ENCODE data around the gene MAP3K5.
"Not testable (repeated sequence)": the region's sequence is repeated elsewhere in the genome, so short reads cannot be mapped to it uniquely, and the experiment has no call there.

Gene MAP3K5

DNA sequence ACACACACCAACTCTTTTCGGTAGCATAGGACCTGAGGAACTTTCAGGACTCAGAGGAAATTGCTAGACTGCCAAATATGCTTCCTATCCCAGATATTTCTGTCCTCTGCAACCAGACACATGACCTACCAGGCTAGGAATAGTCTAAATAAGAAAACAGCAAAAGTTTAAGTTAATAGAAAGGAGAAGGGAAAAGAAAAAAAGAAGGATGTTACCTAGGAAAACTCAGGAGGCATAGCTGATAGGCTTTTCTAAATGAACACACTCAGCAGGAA, 74.6 kb downstream of the MAP3K5 start:
- no peak for DNase-seq

DNA sequence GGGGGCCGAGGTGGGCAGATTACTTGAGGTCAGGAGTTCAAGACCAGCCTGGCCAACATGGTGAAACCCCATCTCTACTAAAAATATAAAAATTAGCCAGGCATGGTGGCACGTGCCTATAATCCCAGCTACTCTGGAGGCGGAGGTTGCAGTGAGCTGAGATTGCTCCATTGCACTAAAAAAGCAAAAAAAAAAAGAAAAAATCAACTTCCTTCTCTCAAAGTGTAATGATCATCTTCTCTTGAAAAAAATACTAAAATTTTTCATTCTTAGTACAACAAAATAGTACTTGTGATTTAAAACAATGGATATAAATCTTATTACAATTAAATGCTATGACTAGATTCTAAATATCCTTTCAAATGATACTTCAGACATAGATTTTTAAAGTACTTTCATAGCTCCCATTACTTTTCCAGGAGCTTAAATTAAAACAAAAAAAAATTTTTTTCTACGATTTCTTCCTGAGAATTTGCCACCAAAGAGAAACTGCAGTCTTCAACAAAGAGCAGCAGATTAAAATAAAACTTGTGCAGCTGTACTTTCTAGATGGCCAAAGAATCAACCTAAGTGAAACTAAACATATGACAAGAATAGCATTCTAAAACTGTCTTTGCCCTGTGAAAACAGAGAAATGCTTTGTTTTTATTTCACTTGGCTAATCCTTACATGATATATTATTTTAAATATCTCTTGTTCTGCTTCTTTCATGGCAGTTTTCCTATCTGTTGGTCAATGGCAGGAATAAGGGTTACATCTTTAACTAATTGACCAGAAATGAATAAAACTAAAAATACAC, 75.2 kb downstream of the MAP3K5 start:
- no peak for DNase-seq

DNA sequence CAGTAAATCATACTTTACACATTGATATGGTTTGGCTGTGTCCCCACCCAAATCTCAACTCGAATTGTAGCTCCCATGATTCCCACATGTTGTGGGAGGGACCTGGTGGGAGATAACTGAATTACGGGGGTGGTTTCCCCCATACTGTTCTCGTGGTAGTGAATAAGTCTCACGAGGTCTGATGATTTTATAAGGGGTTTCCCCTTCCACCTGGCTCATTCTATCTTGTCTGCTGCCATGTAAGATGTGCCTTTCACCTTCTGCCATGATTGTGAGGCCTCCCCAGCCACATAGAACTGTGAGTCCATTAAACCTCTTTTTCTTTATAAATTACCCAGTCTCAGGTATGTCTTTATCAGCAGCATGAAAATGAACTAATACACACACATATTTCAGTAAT, 79.6 kb downstream of the MAP3K5 start:
- not testable (repeated sequence) for DNase-seq

DNA sequence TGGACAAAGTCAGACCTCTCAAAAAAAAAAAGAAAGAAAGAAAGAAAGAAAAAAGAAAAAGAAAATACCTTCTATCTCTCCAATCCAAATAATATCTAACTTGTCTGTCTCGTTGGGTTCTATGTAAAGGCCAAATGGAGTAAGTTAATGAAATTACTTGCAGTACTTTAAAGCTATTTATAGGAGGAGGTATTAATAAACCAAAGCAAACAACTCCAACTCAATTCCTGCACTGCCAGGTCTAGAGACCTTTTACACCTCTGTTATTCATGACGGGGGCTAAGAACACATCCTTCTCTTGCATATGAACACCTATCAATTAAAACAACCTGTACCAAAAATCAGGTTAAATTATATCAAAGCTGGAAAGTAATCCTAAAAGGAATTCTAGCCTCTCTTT, 80.6 kb downstream of the MAP3K5 start:
- no peak for DNase-seq

DNA sequence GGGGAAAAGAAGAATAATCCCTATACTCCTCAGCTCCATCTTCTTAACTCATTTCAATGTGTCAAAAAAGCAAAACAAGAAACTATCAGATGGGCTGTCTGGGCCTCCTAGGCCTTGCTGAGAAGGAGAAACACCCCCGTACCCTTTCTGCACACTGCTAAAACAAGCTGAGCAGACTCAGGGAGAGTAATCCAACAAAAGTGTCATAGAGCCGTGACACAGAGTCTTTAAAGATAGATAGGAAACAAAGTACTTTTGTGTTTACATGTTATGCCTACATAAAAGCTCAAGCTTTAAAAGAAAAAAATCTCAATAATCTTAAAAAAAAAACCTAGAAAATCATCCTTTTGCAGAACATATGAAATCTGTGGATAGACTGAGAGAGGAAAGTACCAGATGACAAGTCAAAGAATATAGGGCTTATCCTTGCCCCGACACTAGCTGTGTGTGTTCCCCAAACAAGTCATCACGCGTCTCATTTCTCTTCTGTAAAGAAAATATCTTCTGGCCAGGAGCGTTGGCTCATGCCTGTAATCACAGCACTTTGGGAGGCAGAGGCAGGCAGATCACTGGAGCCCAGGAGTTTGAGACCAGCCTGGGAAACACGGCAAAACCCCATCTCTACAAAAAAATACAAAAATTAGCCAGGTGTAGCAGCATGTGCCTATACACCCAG, 81.3 kb downstream of the MAP3K5 start:
- no peak for DNase-seq

DNA sequence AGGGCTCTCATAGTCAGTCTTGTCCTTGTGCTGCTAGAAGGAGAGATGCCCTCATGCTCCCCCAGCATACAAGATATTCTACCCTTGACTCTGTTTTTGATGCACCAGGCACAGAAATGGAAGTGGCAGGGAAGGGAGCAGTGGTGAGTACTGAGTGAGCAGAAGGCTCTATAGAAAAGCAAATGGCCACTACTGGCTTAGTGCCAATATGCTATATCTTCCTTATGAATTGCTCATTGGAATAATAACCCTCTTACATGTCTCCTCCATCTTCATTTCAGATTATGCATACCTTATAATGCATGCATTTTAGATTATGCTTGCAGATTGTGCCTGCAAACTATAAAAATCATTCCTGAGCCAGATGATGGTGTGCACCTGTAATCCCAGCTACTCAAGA, 82.8 kb downstream of the MAP3K5 start:
- DNase-seq, result no peak

DNA sequence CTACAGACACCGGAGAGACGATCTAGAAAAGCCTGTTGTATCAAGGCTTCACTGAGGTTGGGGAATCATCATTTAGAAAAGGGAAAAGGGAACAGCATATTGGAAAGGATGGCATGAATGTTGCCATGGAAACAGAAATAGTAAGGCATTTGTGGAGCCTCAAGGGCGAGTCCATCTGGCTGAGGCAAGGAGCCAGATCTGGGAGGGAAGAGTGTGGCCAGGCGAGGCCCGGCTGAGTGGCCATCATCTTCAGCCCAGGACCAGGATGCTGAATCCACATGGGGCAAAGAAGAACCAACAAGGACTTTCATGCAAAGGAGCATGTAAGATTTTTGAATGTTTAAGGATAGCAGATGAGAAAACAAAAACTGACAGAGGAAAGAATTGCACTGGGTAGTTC, 85.8 kb downstream of the MAP3K5 start:
- DNase-seq, result no peak

DNA sequence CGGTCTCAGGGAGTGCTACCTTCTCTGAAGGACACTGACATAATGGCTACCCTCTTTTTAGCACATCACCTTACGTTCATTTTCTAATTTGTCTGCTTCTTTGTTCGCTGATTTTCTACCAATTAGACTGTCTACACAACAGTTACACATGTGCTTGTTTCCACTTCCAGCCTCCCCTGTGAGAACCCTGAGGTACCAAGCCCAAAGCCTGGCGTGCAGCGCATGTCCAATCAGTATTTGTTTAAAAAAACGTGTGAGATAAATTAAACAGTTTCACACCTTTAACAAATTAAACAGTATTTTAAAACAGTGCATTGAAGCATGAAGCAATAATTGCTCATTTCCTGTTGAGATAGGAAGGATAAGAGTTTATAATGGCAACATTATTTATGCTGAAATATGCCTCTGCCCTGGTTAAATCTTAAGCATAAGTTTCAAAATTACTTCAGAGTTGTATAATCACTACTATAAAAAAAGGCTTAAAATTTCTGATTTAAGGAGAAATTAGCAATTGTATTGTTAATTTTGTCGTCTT, 88.9 kb downstream of the MAP3K5 start:
- no peak for DNase-seq

DNA sequence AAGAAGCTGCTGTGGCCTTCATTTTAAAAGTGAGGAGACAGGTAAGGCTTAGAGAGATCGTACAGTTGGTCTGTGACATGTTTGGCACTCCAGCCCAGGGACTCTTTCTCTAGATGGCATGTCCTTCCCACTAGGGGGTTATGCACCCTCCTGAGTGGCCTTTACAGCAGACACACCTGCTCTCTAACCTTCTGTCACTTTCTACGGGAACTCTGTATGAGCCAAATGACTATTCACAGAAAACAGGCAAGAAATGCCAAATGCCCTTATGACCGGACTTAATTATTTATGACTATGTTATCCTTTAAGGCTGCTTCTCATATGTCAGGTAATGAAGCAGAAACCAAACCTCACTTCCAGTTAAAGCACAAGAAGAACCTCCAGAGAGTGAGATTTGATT, 91.2 kb downstream of the MAP3K5 start:
- DNase-seq, result no peak

DNA sequence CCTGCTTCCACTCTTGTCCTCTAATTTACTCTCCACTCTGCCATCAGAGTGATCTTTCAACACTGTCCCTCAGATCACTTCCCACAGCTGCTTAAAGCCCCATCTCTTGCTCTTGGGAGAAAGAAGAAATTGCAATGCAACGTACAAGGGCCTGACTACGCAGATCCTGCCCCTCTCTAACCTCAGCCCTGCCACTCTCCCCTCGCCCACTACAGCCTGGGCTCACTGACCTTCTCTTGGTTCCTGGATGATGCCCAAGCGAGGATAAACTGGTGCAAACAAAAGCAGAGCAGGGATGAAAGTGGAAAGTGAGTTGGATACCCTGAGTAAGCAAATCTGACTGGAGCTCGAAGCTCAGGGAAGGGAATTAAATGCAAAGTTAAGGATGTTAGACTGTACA, 92.9 kb downstream of the MAP3K5 start:
- no peak for DNase-seq

DNA sequence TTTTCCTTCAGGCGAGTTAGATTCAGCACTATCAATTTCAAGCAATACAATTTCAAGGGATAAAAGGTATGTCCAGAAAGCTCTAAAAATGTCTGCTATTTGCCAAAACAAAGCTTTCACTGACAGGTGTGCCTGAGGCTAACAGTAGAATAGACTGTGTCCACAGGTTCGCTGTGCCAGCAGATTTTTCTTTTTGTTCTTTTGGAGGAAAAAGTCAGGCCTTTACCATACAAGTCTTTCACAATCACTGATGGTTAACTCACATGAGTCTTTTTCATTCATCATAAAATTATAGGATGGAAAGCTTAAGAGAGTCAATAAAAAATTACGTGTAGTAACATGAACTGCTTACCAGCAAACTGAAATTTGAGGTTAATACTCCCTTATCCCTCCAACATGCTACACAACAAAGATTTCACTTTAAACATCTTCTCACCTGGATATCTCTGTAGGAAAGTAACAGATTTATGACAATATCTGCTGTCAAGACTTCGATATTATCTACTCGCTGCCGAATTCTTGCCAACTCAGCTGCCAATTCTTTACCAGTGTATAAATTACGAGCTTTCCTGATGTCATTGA, 95.4 kb downstream of the MAP3K5 start:
- no peak for DNase-seq

DNA sequence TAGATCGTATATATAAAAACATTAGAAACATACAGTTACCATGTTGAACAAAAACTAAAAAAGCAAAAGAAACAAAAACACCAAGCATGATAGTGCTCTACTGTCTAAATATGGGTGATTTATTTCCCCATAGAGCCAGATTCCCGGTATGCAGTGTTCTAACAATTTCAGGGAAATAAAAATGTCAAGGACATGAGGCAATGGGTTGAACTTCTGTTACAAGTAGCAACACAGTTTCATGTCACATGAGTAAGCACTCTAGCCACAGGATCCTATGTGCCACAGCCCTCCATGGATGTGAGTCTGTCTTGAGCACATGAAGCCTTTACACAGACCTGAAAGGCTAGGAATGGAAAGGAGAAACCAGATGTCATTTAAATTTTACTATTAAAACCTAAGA, 96.0 kb downstream of the MAP3K5 start:
- no peak for DNase-seq

DNA sequence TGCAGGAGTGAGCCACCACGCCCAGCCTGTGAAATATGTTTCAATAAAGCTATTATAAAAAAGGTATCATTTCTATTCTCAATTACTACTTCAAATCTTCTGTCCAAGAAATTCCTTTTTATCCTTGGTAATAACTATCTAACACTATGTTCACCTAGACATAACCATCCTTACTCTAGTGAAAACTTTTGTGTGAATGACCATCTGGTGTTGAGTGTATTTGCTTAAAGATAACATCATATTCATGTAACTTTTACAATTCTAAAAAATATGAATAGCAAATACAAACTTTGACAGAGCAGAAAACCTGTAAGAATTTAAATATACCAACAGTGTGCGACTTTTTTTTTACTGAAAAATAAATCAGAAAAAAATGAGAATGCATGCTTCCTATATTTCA, 96.9 kb downstream of the MAP3K5 start:
- DNase-seq, result no peak

DNA sequence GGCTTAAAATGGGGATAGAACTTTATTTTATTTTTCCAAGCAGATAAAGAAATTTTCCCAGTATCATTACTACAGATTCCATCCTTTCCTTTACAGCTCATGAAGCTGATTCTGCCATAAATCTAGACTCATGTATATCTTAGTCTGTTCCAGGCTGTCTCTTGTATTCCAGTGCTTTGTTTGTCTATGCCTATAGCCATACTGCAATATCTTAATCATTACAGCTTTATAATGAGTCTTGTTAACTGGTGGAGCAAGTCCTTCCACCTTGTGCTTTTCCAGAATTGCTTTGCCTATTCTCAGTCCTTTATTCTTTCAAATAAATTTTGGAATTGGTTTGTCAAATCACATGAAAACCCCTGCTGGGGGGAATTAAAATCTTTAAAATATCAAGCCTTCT, 99.2 kb downstream of the MAP3K5 start:
- DNase-seq, result no peak

DNA sequence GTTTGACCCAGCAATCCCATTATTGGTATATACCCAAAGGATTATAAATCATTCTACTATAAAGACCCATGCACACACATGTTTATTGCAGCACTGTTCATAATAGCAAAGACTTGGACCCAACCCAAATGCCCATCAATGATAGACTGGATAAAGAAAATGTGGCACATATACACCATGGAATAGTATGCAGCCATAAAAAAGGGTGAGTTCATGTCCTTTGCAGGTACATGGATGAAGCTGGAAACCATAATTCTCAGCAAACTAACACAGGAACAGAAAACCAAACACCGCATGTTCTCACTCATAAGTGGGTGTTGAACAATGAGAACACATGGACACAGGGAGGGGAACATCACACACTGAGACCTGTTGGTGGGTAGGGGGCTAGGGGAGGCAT, 104.4 kb downstream of the MAP3K5 start:
- not testable (repeated sequence) for DNase-seq

DNA sequence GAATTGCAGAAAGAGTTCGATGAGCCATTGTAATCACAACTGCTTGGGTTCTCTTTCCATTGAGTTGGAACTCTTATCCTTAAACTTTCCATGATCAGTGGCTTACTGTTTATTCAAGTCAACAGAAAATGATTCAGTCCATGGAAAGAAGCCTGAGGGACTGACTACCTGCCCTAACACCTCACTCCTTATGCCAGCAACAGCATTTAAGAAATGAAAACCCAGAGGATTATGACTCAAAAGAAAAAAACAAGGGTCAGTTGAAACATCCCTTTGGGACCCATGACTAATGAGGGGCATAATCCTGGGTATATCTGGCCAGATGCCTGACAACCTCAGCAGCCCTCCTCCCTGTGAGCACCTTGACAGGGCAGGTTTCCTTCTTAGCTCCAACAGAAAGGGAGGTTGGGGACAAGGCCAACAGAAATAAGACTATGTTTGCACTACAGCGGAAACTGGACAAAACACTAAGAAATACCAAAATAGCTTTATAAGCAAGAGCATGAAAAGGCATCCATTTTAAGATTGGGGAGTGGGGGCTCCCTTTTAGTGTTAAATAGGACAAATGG, 106.7 kb downstream of the MAP3K5 start:
- DNase-seq, result no peak

DNA sequence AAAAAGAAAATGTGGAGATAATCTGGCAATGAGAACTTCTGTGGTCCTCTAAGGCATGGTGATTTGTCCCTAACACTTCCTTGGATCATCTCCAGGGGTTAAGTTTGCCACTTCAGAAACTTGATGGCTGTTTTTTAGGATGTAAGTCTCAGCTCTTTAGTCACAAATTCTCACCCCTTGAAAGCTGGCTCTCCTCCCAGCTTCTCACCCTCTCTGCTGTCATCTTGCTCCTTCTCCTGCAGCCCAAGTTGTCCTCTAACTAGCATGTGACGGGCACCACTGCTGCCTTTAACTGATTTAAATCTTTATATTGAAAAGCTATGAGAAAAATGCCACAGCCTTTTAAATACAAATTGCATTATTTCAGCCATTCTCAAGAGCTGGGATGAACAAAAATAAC, 107.8 kb downstream of the MAP3K5 start:
- no peak for DNase-seq

DNA sequence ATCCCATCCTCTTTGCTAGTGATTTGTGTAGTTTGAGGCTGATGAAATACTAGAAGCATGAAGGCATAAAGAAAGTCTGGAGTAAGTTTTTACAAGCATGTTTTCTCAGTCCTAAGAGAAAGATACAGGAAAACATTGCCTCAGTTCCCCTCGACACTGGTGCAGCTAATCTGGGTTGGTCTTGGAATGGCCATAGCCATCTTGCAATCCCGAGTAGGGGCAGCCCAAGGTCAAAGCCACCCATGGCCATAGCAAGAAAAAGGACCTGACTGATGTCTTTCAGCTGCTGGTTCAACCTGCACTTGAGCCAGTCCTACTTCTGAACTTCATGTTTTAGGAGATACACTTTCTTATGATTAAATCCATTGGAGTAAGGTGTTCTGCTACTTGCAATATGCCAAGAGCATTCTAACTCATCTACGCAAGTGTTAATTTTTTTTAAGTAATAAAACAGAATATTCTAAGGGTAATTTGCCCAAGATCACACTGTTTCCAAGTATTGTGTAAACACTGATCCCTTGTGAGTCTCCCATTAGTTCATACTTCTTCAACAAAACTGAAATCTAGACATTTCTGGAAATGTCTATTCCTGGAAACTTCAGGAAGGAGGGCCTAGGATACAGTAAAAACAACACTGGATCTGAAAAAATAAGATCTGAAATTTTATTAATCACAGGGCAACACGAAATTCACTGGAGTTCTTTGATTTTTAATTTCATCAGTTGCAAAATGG, 108.9 kb downstream of the MAP3K5 start:
- no peak for DNase-seq

DNA sequence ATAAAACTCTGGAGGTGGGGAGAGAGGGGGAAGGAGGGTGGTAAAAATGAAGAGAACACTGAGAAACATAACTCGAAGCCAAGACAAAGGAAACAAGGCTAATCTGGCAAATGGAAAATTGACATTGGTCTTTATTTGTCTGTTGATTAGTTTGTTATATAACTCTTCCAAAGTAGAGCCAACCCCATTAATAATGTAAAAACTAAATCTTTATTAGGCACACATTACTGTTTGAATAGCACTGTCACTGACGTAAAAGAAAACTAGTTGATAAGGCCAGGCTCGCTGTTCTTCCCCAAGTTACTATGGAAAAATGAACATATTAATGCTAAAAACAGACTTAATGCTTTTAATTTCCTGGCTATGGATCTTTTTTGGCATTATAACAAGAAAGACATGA, 110.0 kb downstream of the MAP3K5 start:
- no peak for DNase-seq

DNA sequence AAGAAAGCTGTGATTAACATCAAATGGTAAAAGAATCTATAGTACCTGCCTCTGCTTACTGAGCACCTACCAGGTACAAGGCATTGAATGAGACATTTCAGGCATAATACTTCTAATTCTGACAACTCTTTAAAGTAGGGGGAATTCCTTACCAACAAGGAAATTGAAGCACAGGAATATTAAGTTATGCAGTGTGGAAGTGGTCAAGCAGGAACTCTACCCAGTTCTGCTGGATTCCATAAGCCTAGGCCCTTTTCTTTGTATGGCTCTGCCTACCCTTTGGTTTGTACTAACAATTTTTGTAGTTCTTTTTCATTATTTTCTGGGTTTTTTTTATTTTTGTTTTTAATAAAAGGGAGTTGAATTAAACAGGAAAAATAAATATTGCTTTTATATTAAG, 114.5 kb downstream of the MAP3K5 start:
- DNase-seq, result no peak

DNA sequence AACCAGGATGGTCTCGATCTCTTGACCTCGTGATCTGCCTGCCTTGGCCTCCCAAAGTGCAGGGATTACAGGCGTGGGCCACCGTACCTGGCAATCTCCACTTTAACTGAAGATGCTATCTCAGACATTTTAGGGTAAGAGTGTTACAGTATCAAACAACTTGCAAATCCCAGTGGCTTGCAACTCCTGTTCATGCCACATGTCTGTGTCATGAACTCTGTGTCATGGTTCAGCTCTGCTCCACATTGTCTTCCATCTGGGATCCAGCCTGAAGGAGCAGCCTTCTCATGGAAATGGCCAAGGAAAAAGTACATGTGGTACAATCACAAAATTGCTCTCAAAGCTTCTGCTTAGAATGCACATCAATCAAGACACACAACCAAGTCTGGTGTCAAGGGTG, 114.9 kb downstream of the MAP3K5 start:
- no peak for DNase-seq

DNA sequence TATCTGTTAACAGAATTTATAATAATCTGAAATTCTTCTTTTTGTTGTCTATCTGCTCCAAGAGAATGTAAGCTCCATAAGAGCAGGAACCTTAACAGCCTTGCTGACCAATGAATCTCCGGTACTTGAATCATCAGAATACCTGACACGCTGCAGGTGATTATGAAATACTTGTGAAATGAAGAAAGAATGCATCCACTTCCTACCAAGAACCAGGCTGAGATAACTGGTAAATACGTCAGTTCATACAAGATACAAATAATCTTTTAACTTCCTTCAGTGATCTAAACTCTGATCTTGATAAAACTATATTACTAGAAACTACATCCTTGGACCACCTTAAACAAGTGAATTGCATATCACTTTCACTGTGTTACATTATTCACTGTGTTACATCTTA, 116.2 kb downstream of the MAP3K5 start:
- no peak for DNase-seq

DNA sequence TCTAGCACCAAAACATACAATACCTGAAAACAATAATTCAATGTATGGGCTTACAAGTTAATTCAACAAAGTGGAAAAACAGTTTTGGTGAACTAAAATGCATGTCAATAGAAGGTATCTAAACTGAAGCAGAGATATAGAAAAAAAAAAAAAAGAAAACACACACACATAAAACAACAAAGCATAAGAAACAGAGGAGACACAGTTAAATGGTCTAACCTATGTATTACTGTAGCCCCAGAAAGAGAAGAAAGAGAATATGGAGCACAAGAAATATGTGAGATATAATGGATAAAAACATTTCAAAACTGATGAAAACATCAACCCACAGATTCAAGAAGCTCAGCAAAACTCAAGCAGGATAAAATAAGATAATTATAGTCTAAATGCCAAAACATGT, 118.7 kb downstream of the MAP3K5 start:
- DNase-seq, result no peak
